A673 (cell line): ENCODE data around the gene LMBR1. TPM values are rescaled to one million over a fixed set of nuclear protein-coding genes. Genes with fewer than 3 reads are reported as not detected.

Source experiments
- BruUV-seq: library from RNA; stranded (reverse); fragments of 400-500 nt; replicated peaks from 2 replicates; lab custom pipeline; 2021; lab: Mats Ljungman, UMichigan
- CTCF ChIA-PET: fragments of 300-600 bp; sonication (Branson Sonifier 250); formaldehyde crosslinking; loops from one replicate; lab custom pipeline; 2022; ENCODE audit warnings: antibody characterized with exemption; lab: Charles Lee
- POLR2A ChIA-PET: fragments of 300-600 bp; sonication (Branson Sonifier 250); formaldehyde crosslinking; loops from one replicate; lab custom pipeline; 2022; ENCODE audit warnings: antibody characterized with exemption; ENCODE audit not compliant: low non-redundant PET; lab: Charles Lee
- DNase-seq: peaks from one replicate; pipeline ENCODE4 v3.0.0-alpha.2; 2015; ENCODE audit warnings: low spot score
- H3K27ac ChIP-seq: fragments of 200-600 bp; sonication (generic); 2 replicates; pipeline ENCODE4 v1.5.1; 2016; ENCODE audit warnings: mixed run types, low read depth, mild to moderate bottlenecking, mixed read lengths, antibody characterized with exemption, low read length; ENCODE audit not compliant: poor library complexity, severe bottlenecking
- H3K27me3 ChIP-seq: fragments of 200-600 bp; sonication (generic); replicated peaks from 2 replicates; pipeline ENCODE4 v1.6.1; 2017; ENCODE audit warnings: mixed run types, low read depth, mild to moderate bottlenecking, mixed read lengths, antibody characterized with exemption, low read length; ENCODE audit not compliant: insufficient read depth, poor library complexity
- H3K36me3 ChIP-seq: fragments of 200-600 bp; sonication (generic); 2 replicates; pipeline ENCODE4 v1.6.1; 2016; ENCODE audit warnings: mixed run types, mild to moderate bottlenecking, mixed read lengths, antibody characterized with exemption, low read length; ENCODE audit not compliant: insufficient read depth, poor library complexity, severe bottlenecking
- H3K4me1 ChIP-seq: fragments of 200-600 bp; sonication (generic); 2 replicates; pipeline ENCODE4 v1.6.1; 2017; ENCODE audit warnings: mixed run types, mild to moderate bottlenecking, mixed read lengths, antibody characterized with exemption, low read length; ENCODE audit not compliant: insufficient read depth, poor library complexity, severe bottlenecking
- H3K4me3 ChIP-seq: fragments of 200-600 bp; sonication (generic); 2 replicates; pipeline ENCODE4 v1.5.1; 2016; ENCODE audit warnings: low read depth, mixed run types, mild to moderate bottlenecking, mixed read lengths, low read length; ENCODE audit not compliant: poor library complexity, severe bottlenecking
- H3K9me3 ChIP-seq: fragments of 200-600 bp; sonication (generic); 2 replicates; pipeline ENCODE4 v1.6.1; 2016; ENCODE audit warnings: mixed run types, low read depth, mild to moderate bottlenecking, mixed read lengths, antibody characterized with exemption, low read length; ENCODE audit not compliant: poor library complexity, severe bottlenecking
- EZH2 ChIP-seq: fragments of 200-600 bp; sonication (generic); IDR thresholded peaks from 2 replicates; pipeline ENCODE4 v1.6.1; 2017; ENCODE audit warnings: borderline replicate concordance, low read depth, mild to moderate bottlenecking, mixed read lengths, antibody characterized with exemption, low read length; ENCODE audit not compliant: poor library complexity, severe bottlenecking
- intact Hi-C: fragments of 100-400 bp; cut with micrococcal nuclease; formaldehyde crosslinking; loops from one replicate; pipeline ENCODE4 v1.10.0; 2022; ENCODE audit not compliant: unreplicated experiment
- total RNA-seq: library from RNA; stranded (reverse); gene quantifications from 2 replicates; pipeline ENCODE4 v1.2.3, GENCODE V29; 2021
- TF ChIP-seq, protein P1 (sequence below): fragments of 300-800, 200-600 bp; sonication (generic); conservative IDR thresholded peaks from 2 replicates; pipeline ENCODE4 v1.5.1; 2017; ENCODE audit warnings: low read depth, mild to moderate bottlenecking, antibody characterized with exemption, low read length, moderate library complexity, mixed read lengths

LMBR1 gene
- total RNA-seq, 1 experiment from 2014 or later = 50.7 TPM

DNA sequence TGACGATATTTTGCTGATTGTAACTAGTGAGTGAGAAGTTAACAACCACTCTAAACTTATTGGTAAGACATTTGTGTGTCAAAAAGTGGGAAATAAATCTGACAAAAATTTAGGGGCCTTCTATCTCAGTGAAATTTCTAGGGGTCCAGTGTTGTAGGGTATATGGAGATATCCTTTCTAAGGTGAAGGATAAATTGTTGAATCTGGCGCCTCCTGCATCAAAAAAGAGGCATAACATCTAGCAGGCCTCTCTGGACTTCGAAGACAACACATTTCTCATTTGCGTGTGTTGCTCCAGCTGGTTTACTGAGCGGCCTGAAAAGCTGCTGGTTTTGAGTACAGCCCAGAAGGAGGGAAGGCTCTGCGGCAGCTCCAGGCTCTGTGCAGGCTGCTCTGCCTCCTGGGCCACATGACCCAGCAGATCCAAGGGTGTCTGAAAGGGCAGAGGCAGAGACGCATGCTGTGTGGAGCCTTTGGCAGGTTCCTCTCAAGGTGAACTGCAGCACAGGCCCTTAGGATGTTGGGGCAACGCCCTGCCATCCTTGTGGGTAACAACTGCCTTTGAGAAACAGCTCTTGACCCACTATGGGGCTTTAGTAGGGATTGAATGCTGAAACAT is 72.4 kb downstream of the LMBR1 start:
- no peak for TF ChIP-seq EZH2
- TF ChIP-seq, protein P1, sequence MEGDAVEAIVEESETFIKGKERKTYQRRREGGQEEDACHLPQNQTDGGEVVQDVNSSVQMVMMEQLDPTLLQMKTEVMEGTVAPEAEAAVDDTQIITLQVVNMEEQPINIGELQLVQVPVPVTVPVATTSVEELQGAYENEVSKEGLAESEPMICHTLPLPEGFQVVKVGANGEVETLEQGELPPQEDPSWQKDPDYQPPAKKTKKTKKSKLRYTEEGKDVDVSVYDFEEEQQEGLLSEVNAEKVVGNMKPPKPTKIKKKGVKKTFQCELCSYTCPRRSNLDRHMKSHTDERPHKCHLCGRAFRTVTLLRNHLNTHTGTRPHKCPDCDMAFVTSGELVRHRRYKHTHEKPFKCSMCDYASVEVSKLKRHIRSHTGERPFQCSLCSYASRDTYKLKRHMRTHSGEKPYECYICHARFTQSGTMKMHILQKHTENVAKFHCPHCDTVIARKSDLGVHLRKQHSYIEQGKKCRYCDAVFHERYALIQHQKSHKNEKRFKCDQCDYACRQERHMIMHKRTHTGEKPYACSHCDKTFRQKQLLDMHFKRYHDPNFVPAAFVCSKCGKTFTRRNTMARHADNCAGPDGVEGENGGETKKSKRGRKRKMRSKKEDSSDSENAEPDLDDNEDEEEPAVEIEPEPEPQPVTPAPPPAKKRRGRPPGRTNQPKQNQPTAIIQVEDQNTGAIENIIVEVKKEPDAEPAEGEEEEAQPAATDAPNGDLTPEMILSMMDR = peak; percentile 55
- H3K27me3 ChIP-seq = no peaks in the 10 kb centered on the region
- no TSS peak for BruUV-seq
- POLR2A ChIA-PET = no interaction called here
- CTCF ChIA-PET = no interaction called here
- H3K36me3 ChIP-seq = no peaks in the 10 kb centered on the region
- no peak overlapping the region for H3K4me3 ChIP-seq
- no peak overlapping the region for H3K27ac ChIP-seq
- H3K9me3 ChIP-seq = no peaks in the 10 kb centered on the region
- intact Hi-C loops = no loop called here
- no peaks in the 10 kb centered on the region for H3K4me1 ChIP-seq
- peak; percentile 11 for DNase-seq

DNA sequence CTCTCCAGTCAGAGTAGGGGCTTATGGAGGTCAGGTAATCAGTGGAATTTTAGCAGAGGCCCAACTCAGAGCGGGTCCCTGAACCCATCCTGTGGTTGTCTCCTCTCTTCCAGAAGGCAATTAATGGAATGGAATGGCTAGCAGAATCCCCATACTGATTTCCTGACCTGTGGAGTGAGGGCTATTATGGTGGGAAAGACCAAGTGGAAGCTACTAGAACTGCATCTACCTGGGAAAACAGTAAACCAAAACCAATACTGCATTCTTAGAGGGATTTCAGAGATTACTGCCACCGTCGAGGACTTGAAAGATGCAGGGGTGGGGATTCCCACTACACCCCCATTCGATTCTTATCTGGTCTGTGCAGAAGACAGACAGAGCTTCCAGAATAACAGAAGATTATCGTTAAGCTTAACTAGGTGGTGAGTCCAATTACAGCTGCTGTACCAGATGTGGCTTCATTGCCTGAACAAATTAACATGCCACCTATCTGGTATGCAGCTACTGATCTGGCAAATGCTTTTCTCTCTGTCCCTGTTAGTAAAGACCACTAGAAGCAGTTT is 73.2 kb downstream of the LMBR1 start:
- Histone ChIP-seq H3K36me3 (no peaks in the 10 kb centered on the region), H3K27ac (no peak overlapping the region), H3K27me3 (no peaks in the 10 kb centered on the region), H3K4me1 (no peaks in the 10 kb centered on the region), H3K4me3 (no peak overlapping the region), H3K9me3 (no peaks in the 10 kb centered on the region)
- DNase-seq = no peak
- no peak for TF ChIP-seq EZH2
- TF ChIP-seq, protein P1 = no peak
- BruUV-seq = no TSS peak
- CTCF ChIA-PET = no interaction called here
- POLR2A ChIA-PET = no interaction called here
- intact Hi-C loops = loop anchor here (5.0 to 10.0 kb wide), 2 partner anchors 175 to 1018 kb away; partner anchors contain the start of gene RNF32

DNA sequence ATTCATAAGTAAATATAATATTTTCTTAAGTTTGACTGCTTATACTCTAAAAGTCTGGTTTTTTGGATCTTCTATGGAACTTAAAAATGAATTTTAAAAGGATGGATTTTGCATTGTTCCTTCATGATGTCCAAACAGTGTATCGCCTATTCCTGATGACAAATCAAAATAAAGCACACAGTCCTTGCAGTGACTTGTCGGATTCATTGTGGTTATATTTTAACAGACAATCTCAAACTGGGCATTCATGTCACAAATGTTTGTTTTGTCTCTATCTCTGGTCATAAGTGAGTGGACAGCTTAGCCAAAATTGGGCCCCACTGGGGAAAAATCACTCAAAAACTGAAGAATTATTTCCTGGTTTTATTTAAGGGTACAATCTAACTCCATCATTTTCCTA is 74.8 kb downstream of the LMBR1 start:
- H3K27me3 ChIP-seq = no peaks in the 10 kb centered on the region
- H3K27ac ChIP-seq = no peak overlapping the region
- TF ChIP-seq, protein P1 = no peak
- no peak for TF ChIP-seq EZH2
- DNase-seq = no peak
- ChIA-PET CTCF (no interaction called here), POLR2A (no interaction called here)
- BruUV-seq = no TSS peak
- intact Hi-C loops = loop anchor here (5.0 to 10.0 kb wide), 2 partner anchors 173 to 1016 kb away; partner anchors contain the start of gene RNF32
- no peaks in the 10 kb centered on the region for H3K4me1 ChIP-seq
- H3K4me3 ChIP-seq = no peak overlapping the region
- no peaks in the 10 kb centered on the region for H3K9me3 ChIP-seq
- no peaks in the 10 kb centered on the region for H3K36me3 ChIP-seq
